CD4-positive, alpha-beta T cell treated with Interleukin-12 subunit alpha and Interleukin-12 subunit beta, for 1 hour (primary cell): ENCODE results near the gene PMS1.
"Not testable (repeated sequence)": the region's sequence is repeated elsewhere in the genome, so short reads cannot be mapped to it uniquely, and the experiment has no call there.

ENCODE experiments used
- DNase-seq: peaks from one replicate; pipeline ENCODE4 v3.0.0-alpha.2; 2020

The PMS1 gene

DNA sequence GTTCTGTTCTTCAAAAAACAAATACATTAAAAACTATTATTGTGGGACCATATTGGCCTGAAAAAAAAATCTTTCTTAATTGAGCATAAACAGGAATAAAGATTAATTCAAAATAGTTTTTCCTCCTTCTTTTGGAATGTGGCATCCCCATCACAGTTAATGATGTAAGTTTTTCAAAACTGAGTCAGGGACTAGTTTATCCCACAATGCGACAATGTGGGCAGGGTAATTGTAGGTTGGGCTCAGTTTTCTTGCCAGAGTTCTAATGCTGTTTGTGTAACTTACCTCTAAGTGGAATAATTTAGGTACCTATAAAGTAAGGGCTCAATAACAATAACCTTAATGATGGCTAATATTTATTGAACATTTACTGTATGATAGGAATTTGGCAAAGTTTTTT, 82.0 kb downstream of the PMS1 start:
- DNase-seq, result no peak

- no peak for DNase-seq
Observed at GRCh38 chr2:189868896-189869295, 84.6 kb downstream of the PMS1 start.

DNA sequence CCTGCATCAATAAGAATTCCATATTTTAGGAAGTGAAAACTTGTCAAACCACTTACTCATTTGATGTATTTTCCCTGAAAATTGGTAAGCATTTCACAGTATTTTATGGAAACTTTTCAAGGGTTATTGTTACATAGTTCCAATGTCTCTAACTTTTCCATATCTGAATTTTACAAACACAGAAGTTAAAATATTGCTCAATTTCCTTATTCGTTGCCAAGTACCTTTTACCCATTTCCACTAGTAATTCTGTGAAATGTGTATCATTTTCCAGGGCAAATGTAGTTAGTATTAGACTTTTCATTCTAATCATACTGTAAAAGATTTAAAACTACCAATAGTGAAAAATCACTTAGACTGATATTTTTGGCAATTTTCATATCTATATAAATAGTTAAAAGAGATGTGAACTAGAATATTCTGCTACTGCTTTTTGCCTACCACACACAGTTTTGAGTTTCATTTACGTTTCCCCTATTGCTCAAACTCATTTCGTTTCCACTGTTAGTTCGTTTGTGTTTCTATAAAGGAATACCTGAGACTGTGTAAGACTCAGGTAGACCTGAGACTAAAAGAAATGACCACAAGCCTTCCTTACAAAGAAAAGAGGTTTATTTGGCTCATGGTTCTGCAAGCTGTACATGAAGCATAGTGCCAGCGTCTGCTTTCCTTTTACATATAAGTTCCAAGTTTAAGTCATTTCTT, 86.3 kb downstream of the PMS1 start:
- no peak for DNase-seq

DNA sequence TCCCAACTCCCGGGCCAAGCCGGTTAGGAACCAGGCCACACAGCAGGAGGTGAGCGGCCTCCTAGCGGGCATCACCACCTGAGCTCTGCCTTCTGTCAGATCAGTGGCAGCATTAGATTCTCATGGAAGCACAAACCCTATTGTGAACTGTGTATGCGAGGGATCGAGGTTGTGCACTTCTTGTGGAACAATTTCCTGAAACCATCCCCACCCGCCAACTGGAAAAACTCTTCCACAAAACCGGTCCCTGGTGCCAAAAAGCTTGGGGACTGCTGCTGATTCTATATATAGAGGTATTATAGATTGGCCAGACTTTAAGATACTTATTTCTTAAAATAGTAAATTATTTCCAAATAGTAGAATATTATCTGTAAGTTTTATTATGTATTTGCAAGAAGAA, 89.4 kb downstream of the PMS1 start:
- DNase-seq, result no peak

GRCh38 chr2:189874586-189875320, 90.5 kb downstream of the PMS1 start:
- no peak for DNase-seq

DNA sequence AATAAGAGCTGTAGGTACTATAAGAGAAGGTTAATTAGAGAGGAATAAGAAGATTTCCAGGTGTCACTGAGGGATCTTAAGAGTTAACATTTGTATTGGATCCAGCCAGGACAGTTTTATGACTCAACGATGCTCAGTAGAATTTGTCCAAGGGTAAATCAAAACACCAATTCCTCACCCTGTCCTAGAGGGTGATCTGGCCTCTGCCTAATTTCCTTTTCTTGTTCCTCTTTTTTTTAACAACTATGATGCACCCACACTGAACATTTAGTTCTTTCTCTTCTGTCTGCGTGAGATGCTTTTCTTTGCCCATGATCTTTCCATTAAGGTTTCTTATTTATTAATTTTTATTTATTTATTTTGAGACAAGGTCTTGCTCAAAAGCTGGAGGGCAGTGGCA, 92.0 kb downstream of the PMS1 start:
- no peak for DNase-seq

GRCh38 chr2:189879716-189880081, 95.4 kb downstream of the PMS1 start:
- DNase-seq, result no peak

GRCh38 chr2:189880429-189880828, 96.2 kb downstream of the PMS1 start:
- DNase-seq, result no peak

- no peak for DNase-seq
Observed at GRCh38 chr2:189880832-189881492, 96.7 kb downstream of the PMS1 start.

DNA sequence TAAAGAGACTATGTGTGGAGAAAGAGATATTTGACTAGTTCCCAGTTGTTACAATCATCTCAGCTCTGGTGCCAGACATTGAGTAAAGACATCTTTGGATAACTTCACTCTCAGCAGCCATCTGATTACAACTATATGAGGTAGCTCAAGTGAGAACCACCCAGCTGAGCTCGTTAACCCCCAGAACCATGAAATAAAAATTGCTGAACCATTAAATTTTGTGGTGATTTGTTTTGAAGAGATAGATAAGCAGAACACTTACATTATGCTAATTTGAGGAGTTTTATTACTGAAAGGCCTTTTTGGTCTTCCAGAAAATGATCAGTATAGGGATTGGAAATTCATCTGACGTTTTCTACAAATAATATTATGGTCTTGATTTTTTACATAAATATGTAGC, 101.1 kb downstream of the PMS1 start:
- no peak for DNase-seq

DNA sequence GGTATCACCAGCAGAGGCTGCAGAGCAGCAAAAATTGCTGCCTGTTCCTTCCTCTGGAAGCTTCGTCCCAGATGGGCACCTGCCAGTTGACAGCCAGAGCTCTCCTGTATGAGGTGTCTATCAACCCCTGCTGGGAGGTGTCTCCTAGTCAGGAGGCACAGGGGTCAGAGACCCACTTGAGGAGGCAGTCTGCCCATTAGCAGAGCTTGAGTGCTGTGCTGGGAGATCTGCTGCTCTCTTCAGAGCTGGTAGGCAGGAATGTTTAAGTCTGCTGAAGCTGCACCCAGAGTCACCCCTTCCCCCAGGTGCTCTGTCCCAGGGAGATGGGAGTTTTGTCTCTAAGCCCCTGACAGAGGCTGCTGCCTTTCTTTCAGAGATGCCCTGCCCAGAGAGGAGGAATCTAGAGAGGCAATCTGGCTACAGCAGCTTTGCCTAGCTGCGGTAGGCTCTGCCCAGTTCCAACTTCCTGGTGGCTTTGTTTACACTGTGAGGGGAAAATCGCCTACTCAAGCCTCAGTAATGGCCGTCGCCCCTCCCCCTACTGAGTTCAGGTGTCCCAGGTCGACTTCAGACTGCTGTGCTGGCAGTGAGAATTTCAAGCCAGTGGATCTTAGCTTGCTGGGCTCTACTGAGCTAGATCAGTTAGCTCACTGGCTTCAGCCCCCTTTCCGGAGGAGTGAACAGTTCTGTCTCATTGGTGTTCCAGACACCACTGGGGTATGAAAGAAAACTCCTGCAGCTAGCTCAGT, 108.5 kb downstream of the PMS1 start:
- not testable (repeated sequence) for DNase-seq

DNA sequence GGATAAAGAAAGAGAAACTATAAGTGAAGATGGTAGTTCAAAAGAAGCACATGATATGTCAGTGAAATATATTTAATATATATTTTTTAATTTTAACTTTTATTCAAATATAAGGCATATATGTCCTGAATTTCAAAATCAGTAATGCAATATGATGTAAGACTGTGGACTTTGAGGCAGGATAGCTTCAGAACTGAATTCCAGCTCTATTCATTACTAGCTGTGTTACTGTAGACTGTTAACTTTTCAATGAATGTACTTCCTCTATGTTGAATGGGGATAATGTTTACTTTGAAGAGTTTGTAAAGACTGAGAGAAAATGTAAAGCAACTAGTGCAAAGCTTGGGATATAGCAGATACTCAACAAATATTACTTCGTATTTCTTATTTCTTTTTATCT, 112.6 kb downstream of the PMS1 start:
- DNase-seq, result no peak

DNA sequence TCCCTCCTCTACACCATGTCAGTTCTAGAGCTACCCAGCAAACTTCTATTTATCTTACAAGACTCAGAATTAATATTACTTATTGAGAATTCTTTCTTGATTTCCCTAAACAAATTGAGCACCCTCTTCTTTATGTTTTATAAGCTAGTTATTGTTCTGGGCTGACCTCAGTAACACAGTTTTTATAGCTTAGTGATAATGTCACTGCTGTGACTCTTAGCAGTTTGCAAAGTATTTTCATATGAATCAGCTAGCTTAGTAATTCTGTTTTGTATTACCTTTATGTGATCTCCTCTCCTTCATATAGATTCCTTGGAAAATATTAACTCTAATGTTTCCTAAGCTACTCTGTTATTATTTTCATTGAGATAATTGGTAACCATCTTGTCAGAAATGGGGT, 114.9 kb downstream of the PMS1 start:
- DNase-seq, result no peak

DNA sequence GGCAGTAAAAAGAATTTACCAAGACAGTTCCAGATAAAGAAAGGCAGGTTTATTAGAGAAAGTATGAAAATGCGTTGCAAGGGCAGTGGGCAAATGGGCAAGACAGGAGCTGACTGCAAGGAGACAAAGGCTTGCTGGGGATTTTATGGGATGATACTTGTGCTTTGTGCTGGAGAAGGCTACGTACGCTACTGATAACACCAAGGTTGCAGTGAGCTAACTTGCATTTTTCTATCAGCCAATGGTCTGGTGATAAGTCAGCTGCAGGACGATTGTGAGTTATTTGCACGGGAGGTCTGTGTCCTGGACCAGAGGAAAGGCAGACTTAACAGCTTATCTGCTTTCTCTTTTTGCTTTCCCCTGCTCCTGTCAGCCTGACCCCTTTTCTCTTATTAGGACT, 116.5 kb downstream of the PMS1 start:
- no peak for DNase-seq

DNA sequence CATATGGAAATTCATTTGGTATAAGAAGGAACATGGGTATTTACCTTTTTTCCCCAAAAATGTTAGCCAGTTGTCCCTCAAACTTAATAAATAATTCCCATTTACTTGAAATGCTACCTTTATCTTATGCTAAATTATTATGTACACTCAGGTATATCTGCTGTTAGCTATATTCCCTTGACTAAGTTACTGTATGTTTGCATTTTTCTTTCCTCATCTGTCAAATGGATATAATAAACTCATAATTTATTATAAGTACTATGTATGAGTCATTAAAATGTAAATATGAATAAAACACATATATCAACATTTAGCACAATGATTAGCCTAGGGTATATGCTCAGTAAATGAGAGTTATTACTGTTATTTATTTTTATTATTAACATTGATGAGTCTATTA, 117.4 kb downstream of the PMS1 start:
- no peak for DNase-seq

DNA sequence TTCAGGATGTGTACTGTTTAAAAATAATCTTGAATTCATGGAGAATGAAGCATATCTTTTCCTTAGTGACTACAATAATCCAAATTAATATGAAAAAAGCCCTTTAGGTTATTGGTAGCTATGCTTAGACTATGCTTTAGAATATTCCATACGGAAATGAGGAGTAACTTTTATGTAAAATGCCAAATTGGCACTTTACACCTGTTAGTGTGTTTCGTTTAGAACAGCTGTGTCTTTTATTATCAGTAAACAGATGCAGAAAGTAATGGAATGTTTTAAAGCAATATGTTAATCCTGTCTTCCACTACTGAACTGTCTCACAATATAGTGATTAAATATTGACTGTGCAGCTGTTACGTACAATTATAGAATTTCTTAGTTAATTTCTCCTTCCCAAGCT, 129.6 kb downstream of the PMS1 start:
- DNase-seq, result no peak

DNA sequence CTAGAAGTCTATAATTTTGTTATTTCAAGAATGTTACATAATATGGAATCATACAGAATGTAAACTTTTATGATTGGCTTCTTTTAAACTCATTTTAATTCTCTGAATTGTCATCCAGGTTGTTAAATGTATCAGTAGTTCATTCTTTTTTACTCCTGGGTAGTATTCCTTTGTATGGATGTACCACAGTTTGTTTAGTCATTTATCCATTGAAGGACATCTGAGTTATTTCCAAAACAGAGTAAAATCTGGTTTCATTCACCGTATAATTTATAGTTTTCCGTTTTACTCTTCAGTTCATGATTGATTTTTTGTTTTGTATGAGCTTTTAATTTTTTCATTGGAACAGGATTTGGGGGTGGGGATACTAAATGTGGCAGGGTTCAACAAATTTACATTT, 132.4 kb downstream of the PMS1 start:
- no peak for DNase-seq
